K562 (cell line): Measurements from ENCODE around the gene STMN3. TPM values are rescaled to one million over a fixed set of nuclear protein-coding genes. Genes with fewer than 3 reads are reported as not detected.

Source experiments
- FIP1L1 ChIP-seq: fragments of 200-400 bp; formaldehyde crosslinking; IDR thresholded peaks from 2 replicates; pipeline ENCODE4 v1.6.1; 2018; ENCODE audit warnings: mild to moderate bottlenecking, low read depth, low read length; ENCODE audit not compliant: poor library complexity, severe bottlenecking
- HDAC6 ChIP-seq: IDR thresholded peaks from 2 replicates; pipeline ENCODE4 v1.6.1; 2012; ENCODE audit warnings: low read depth, mild to moderate bottlenecking, control low read depth, inconsistent platforms, low read length, moderate library complexity
- JUN ChIP-seq, 2 experiments: sonication (generic) in 1 of 2; formaldehyde crosslinking in 1 of 2; IDR thresholded peaks; 2 replicates each; pipeline versions ENCODE4 v1.6.1 to v1.8.0; 2012 to 2022; ENCODE audit warnings: borderline replicate concordance in 2 of 2, mild to moderate bottlenecking in 2 of 2, improper control_type of control experiment in 1 of 2, low read depth in 1 of 2, low read length in 1 of 2, missing genetic modification reagents in 1 of 2
- MYBL2 ChIP-seq, 2 experiments: fragments of 450-650 bp in 1 of 2; sonication (generic) in 1 of 2; formaldehyde crosslinking in 1 of 2; IDR thresholded peaks; 2 replicates each; pipeline versions ENCODE4 v1.6.1 to v1.8.1; 2017 to 2022; ENCODE audit warnings: borderline replicate concordance in 1 of 2, inconsistent platforms in 1 of 2, low read depth in 1 of 2, mild to moderate bottlenecking in 1 of 2, missing genetic modification reagents in 1 of 2, moderate library complexity in 1 of 2
- NONO ChIP-seq, 2 experiments: fragments of 200-400 bp in 1 of 2; fragments of 450-650 bp in 1 of 2; formaldehyde crosslinking in 1 of 2; IDR thresholded peaks; 2 replicates each; pipeline ENCODE4 v1.6.1; 2017; ENCODE audit warnings: low read depth in 2 of 2, mild to moderate bottlenecking in 2 of 2, moderate library complexity in 2 of 2, low read length in 1 of 2
- NR4A1 ChIP-seq, 2 experiments: fragments of 250-450 bp in 1 of 2; fragments of 450-650 bp in 1 of 2; sonication (Bioruptor Pico) in 1 of 2; IDR thresholded peaks; 2 replicates each; pipeline versions ENCODE4 v1.4.0 to v1.6.1; 2016 to 2020; ENCODE audit warnings: mild to moderate bottlenecking in 2 of 2, missing compliant biosample characterization in 1 of 2, missing genetic modification characterization in 1 of 2, moderate library complexity in 1 of 2
- RFX7 ChIP-seq: fragments of 250-450 bp; sonication (Bioruptor Pico); IDR thresholded peaks from 2 replicates; pipeline ENCODE4 v1.5.1; 2021; ENCODE audit warnings: mild to moderate bottlenecking
- YY1 ChIP-seq, 3 experiments: IDR thresholded peaks; 2 replicates each; pipeline ENCODE4 v1.6.1; 2011; ENCODE audit warnings: low read length in 2 of 3, mild to moderate bottlenecking in 2 of 3, moderate library complexity in 2 of 3, borderline replicate concordance in 1 of 3, control low read depth in 1 of 3, low read depth in 1 of 3; ENCODE audit not compliant: insufficient read depth in 3 of 3, insufficient replicate concordance in 2 of 3, control insufficient read depth in 1 of 3, insufficient read length in 1 of 3; ENCODE audit errors: extremely low read depth in 1 of 3
- polyA plus RNA-seq, 8 experiments: library from polyadenylated mRNA; depleted of rRNA in 4 of 8; stranded (reverse) in 5 of 8; unstranded in 3 of 8; fragments of >200 nt; fragmentation: Nextera tagmentation in 2 of 8; fragmentation: Illumina TruSeq in 1 of 8; extraction: Ambion mirVana in 2 of 8; extraction: Trizol in 1 of 8; gene quantifications; 2 replicates each; pipeline versions ENCODE4 v1.2.1 to v1.2.3, GENCODE V29; 2011 to 2014; ENCODE audit warnings: inconsistent platforms in 1 of 8, missing spikeins in 1 of 8
- total RNA-seq, 7 experiments: library from RNA; depleted of rRNA in 6 of 7; stranded (reverse); fragments of >200 nt in 6 of 7; fragmentation: Illumina TruSeq in 2 of 7; extraction: Trizol in 2 of 7; gene quantifications; 2 replicates each; pipeline versions ENCODE4 v1.2.1 to v1.2.3, GENCODE V29; 2011 to 2021; ENCODE audit warnings: low replicate concordance in 1 of 7
- TF ChIP-seq, protein P1 (sequence below): fragments of 200-600 bp; sonication (generic); IDR thresholded peaks from one replicate; pipeline ENCODE4 v1.6.1; 2012; ENCODE audit warnings: mild to moderate bottlenecking, low read depth, low read length, inconsistent platforms
- TF ChIP-seq, protein P2 (sequence below): sonication (generic); formaldehyde crosslinking; IDR thresholded peaks from 2 replicates; pipeline ENCODE4 v1.4.0; 2020; ENCODE audit warnings: mild to moderate bottlenecking, missing genetic modification reagents

STMN3 gene
- total and polyA plus RNA-seq, 9 of the 15 experiments (the other 6 are each of a cell fraction or from before 2014, with no cell fraction given): 0.70 to 65.6 (median 29.4) TPM

DNA sequence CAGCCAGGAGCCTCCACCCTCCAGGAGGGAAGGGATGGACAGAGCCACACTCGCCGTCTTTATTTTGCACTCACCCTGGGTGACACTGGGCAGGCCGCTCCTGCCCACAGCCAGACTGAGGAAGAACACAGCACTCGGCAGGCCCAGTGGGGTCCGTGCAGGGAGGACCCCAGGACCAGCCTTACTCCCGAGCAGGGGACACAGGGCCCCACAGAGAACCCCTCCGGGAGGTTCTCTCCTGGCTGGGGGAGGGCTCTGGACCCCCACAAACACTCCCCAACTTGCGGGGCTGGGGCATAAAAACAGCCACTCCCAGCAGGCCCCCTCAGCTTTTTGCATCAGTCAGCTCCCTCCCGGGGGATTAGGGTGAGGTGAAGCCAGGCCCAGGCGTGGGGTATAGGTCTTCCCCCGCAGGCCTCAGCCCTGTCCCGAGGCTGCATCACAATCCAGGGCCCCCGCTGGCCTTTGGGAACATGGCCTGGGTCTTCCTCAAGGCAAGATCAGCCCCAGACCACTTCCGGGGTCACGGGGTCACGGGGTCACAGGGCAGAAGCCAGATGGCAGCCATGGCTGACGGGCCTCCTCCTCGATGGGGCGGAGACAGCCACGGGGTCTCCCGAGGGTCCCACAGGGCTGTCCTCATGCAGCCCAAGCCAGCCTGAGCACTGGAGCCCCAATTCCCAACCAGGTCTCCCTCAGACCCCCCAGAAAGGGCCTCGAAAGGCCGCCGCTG lies 46.4 kb upstream of the STMN3 start (continued):
- TF ChIP-seq, protein P1, sequence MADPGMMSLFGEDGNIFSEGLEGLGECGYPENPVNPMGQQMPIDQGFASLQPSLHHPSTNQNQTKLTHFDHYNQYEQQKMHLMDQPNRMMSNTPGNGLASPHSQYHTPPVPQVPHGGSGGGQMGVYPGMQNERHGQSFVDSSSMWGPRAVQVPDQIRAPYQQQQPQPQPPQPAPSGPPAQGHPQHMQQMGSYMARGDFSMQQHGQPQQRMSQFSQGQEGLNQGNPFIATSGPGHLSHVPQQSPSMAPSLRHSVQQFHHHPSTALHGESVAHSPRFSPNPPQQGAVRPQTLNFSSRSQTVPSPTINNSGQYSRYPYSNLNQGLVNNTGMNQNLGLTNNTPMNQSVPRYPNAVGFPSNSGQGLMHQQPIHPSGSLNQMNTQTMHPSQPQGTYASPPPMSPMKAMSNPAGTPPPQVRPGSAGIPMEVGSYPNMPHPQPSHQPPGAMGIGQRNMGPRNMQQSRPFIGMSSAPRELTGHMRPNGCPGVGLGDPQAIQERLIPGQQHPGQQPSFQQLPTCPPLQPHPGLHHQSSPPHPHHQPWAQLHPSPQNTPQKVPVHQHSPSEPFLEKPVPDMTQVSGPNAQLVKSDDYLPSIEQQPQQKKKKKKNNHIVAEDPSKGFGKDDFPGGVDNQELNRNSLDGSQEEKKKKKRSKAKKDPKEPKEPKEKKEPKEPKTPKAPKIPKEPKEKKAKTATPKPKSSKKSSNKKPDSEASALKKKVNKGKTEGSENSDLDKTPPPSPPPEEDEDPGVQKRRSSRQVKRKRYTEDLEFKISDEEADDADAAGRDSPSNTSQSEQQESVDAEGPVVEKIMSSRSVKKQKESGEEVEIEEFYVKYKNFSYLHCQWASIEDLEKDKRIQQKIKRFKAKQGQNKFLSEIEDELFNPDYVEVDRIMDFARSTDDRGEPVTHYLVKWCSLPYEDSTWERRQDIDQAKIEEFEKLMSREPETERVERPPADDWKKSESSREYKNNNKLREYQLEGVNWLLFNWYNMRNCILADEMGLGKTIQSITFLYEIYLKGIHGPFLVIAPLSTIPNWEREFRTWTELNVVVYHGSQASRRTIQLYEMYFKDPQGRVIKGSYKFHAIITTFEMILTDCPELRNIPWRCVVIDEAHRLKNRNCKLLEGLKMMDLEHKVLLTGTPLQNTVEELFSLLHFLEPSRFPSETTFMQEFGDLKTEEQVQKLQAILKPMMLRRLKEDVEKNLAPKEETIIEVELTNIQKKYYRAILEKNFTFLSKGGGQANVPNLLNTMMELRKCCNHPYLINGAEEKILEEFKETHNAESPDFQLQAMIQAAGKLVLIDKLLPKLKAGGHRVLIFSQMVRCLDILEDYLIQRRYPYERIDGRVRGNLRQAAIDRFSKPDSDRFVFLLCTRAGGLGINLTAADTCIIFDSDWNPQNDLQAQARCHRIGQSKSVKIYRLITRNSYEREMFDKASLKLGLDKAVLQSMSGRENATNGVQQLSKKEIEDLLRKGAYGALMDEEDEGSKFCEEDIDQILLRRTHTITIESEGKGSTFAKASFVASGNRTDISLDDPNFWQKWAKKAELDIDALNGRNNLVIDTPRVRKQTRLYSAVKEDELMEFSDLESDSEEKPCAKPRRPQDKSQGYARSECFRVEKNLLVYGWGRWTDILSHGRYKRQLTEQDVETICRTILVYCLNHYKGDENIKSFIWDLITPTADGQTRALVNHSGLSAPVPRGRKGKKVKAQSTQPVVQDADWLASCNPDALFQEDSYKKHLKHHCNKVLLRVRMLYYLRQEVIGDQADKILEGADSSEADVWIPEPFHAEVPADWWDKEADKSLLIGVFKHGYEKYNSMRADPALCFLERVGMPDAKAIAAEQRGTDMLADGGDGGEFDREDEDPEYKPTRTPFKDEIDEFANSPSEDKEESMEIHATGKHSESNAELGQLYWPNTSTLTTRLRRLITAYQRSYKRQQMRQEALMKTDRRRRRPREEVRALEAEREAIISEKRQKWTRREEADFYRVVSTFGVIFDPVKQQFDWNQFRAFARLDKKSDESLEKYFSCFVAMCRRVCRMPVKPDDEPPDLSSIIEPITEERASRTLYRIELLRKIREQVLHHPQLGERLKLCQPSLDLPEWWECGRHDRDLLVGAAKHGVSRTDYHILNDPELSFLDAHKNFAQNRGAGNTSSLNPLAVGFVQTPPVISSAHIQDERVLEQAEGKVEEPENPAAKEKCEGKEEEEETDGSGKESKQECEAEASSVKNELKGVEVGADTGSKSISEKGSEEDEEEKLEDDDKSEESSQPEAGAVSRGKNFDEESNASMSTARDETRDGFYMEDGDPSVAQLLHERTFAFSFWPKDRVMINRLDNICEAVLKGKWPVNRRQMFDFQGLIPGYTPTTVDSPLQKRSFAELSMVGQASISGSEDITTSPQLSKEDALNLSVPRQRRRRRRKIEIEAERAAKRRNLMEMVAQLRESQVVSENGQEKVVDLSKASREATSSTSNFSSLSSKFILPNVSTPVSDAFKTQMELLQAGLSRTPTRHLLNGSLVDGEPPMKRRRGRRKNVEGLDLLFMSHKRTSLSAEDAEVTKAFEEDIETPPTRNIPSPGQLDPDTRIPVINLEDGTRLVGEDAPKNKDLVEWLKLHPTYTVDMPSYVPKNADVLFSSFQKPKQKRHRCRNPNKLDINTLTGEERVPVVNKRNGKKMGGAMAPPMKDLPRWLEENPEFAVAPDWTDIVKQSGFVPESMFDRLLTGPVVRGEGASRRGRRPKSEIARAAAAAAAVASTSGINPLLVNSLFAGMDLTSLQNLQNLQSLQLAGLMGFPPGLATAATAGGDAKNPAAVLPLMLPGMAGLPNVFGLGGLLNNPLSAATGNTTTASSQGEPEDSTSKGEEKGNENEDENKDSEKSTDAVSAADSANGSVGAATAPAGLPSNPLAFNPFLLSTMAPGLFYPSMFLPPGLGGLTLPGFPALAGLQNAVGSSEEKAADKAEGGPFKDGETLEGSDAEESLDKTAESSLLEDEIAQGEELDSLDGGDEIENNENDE: no peak
- no peak for TF ChIP-seq JUN (IDR thresholded peaks at IDR 0.05; ENCODE audit: borderline replicate concordance, low read depth, low read length)
- TF ChIP-seq JUN (CRISPR knock-in tag; IDR thresholded peaks at IDR 0.05; ENCODE audit: borderline replicate concordance): no peak
- TF ChIP-seq NR4A1 (CRISPR knock-in tag; IDR thresholded peaks at IDR 0.05): no peak
- TF ChIP-seq NR4A1 (tag; IDR thresholded peaks at IDR 0.05): no peak
- TF ChIP-seq MYBL2 (IDR thresholded peaks at IDR 0.05; ENCODE audit: low read depth): no peak
- TF ChIP-seq MYBL2 (CRISPR knock-in tag; IDR thresholded peaks at IDR 0.05; ENCODE audit: borderline replicate concordance): no peak
- TF ChIP-seq HDAC6: no peak
- TF ChIP-seq RFX7 (CRISPR knock-in tag): no peak
- TF ChIP-seq YY1 (IDR thresholded peaks at IDR 0.05; ENCODE audit: borderline replicate concordance in 1 of 3, control insufficient read depth in 1 of 3, extremely low read depth in 1 of 3, insufficient read depth in 3 of 3, insufficient read length in 1 of 3, insufficient replicate concordance in 2 of 3, low read depth in 1 of 3, low read length in 2 of 3): peak in 2 of 3 experiments; percentile 24 to 71
- peak; percentile 61 for TF ChIP-seq FIP1L1
- TF ChIP-seq NONO (IDR thresholded peaks at IDR 0.05; ENCODE audit: low read depth in 2 of 2, low read length in 1 of 2): no peak
- TF ChIP-seq, protein P2, sequence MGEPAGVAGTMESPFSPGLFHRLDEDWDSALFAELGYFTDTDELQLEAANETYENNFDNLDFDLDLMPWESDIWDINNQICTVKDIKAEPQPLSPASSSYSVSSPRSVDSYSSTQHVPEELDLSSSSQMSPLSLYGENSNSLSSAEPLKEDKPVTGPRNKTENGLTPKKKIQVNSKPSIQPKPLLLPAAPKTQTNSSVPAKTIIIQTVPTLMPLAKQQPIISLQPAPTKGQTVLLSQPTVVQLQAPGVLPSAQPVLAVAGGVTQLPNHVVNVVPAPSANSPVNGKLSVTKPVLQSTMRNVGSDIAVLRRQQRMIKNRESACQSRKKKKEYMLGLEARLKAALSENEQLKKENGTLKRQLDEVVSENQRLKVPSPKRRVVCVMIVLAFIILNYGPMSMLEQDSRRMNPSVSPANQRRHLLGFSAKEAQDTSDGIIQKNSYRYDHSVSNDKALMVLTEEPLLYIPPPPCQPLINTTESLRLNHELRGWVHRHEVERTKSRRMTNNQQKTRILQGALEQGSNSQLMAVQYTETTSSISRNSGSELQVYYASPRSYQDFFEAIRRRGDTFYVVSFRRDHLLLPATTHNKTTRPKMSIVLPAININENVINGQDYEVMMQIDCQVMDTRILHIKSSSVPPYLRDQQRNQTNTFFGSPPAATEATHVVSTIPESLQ (CRISPR knock-in tag): no peak
